G401 (cell line): ENCODE measurements around the gene PRSS8. TPM values are rescaled to one million over a fixed set of nuclear protein-coding genes. Genes with fewer than 3 reads are reported as not detected.
"Not testable (repeated sequence)": the region's sequence is repeated elsewhere in the genome, so short reads cannot be mapped to it uniquely, and the experiment has no call there.

ENCODE experiments used
- DNase-seq: peaks from one replicate; pipeline ENCODE4 v3.0.0-alpha.2; 2015; ENCODE audit warnings: low spot score
- in situ Hi-C: cut with HindIII; loops from 2 replicates; pipeline ENCODE4 v1.10.0; 2016; ENCODE audit warnings: low sequenced_read_pairs, mixed read lengths
- total RNA-seq: library from RNA; depleted of rRNA; stranded (reverse); fragments of >200 nt; shearing (Covaris generic); gene quantifications from 2 replicates; pipeline ENCODE4 v1.2.3, GENCODE V29; 2014; rRNA removed

The PRSS8 gene
- total RNA-seq: 4.6 TPM in 1 of 2 replicates, not detected in the other

- DNase-seq: peak; percentile 32
- in situ Hi-C loops: no loop called here
These were observed at the start of gene PRSS8 for GRCh38 chr16:31135535-31136286. Gene PRSS8, minus strand, starts transcription at chr16:31135727. Its CDS starts 229 bp downstream, at chr16:31135498.

GRCh38 chr16:31184888-31185287 lies 49.4 kb upstream of the PRSS8 start:
- no peak for DNase-seq
- in situ Hi-C loops: no loop called here

GRCh38 chr16:31183432-31184428 lies 48.2 kb upstream of the PRSS8 start:
- in situ Hi-C loops: no loop called here
- no peak for DNase-seq

GRCh38 chr16:31182391-31182790 lies 46.9 kb upstream of the PRSS8 start:
- in situ Hi-C loops: no loop called here
- no peak for DNase-seq

GRCh38 chr16:31181102-31181830 lies 45.7 kb upstream of the PRSS8 start:
- in situ Hi-C loops: no loop called here
- DNase-seq: no peak

GRCh38 chr16:31179747-31180459 lies 44.4 kb upstream of the PRSS8 start, which contains the start of gene FUS:
Gene FUS, plus strand, starts transcription at chr16:31180139. Its CDS starts 76 bp downstream, at chr16:31180215.
- in situ Hi-C loops: no loop called here
- DNase-seq: peak; percentile 94

- in situ Hi-C loops: no loop called here
- DNase-seq: no peak
These were observed 43.8 kb upstream of the PRSS8 start for GRCh38 chr16:31179219-31179746.

- in situ Hi-C loops: no loop called here
- DNase-seq: no peak
These were observed 41.6 kb upstream of the PRSS8 start for GRCh38 chr16:31177136-31177535.

GRCh38 chr16:31170048-31170447 lies 34.5 kb upstream of the PRSS8 start:
- in situ Hi-C loops, DNase-seq: not testable (repeated sequence)

- no peak for DNase-seq
- in situ Hi-C loops: no loop called here
These were observed 33.3 kb upstream of the PRSS8 start for GRCh38 chr16:31168848-31169247.

GRCh38 chr16:31167315-31167714 lies 31.8 kb upstream of the PRSS8 start:
- no peak for DNase-seq
- in situ Hi-C loops: no loop called here

- in situ Hi-C loops: no loop called here
- no peak for DNase-seq
These were observed 21.6 kb upstream of the PRSS8 start for GRCh38 chr16:31157136-31157535.

- in situ Hi-C loops, DNase-seq: not testable (repeated sequence)
These were observed 15.4 kb upstream of the PRSS8 start for GRCh38 chr16:31150976-31151375.

GRCh38 chr16:31149894-31150890 lies 14.7 kb upstream of the PRSS8 start, which contains the start of gene PRSS36:
Gene PRSS36, minus strand, starts transcription at chr16:31150066. Its CDS starts 31 bp downstream, at chr16:31150035.
- DNase-seq: no peak
- in situ Hi-C loops: no loop called here

- DNase-seq: no peak
- in situ Hi-C loops: no loop called here
These were observed 13.8 kb upstream of the PRSS8 start for GRCh38 chr16:31149332-31149731.

GRCh38 chr16:31148896-31149295 lies 13.4 kb upstream of the PRSS8 start:
- DNase-seq: no peak
- in situ Hi-C loops: no loop called here

GRCh38 chr16:31148281-31148728 lies 12.8 kb upstream of the PRSS8 start:
- no peak for DNase-seq
- in situ Hi-C loops: no loop called here
